HG03469 (cell line): Measurements from ENCODE around the gene MIA.
"Not testable (repeated sequence)": the region's sequence is repeated elsewhere in the genome, so short reads cannot be mapped to it uniquely, and the experiment has no call there.

ENCODE experiments used
- ATAC-seq: cut with Tn5 transposase; IDR thresholded peaks from one replicate; pipeline ENCODE4 v1.9.1; 2021; ENCODE audit warnings: mild to moderate bottlenecking, moderate library complexity, moderate number of reproducible peaks; ENCODE audit not compliant: unreplicated experiment

Gene MIA

GRCh38 chr19:40777937-40778705 lies 2.8 kb downstream of the MIA start, which contains the start of gene RAB4B:
Gene RAB4B, plus strand, starts transcription at chr19:40778247. Its CDS starts 129 bp downstream, at chr19:40778376.
- ATAC-seq: peak; percentile 33

- no peak for ATAC-seq
These were observed 3.5 kb downstream of the MIA start for GRCh38 chr19:40778706-40779284.

- ATAC-seq: no peak
These were observed 5.3 kb downstream of the MIA start for GRCh38 chr19:40780582-40780981.

DNA sequence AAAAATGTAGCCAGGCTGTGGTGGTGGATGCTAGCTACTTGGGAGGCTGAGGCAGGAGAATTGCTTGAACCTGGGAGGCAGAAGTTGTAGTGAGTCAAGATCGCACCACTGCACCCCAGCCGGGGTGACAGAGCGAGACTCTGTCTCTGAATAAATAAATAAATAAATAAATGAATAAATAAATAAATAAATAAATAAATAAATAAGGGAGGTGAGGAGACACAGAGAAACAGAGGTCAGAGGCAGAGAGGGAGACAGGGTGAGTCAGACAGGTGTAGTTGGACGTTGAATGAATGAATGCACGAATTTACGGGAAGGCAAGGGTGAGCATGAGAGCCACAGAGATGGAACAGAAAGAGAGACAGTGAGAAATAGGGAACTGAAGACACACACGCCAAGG lies 5.8 kb downstream of the MIA start:
- ATAC-seq: no peak

DNA sequence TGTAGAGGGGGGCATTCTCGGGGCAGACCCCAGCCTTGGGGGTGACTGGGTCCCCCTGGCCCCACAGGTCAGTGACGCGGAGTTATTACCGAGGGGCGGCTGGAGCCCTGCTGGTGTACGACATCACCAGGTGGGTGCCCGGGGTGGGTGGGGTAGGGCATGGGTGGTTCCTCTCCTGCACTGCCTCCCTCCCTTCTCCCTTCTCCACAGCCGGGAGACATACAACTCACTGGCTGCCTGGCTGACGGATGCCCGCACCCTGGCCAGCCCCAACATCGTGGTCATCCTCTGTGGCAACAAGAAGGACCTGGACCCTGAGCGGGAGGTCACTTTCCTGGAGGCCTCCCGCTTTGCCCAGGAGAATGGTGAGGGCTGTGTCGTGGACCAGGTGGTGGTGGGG lies 8.4 kb downstream of the MIA start:
- ATAC-seq: no peak

- ATAC-seq: not testable (repeated sequence)
These were observed 8.8 kb downstream of the MIA start for GRCh38 chr19:40784146-40784545.

- ATAC-seq: no peak
These were observed 10.2 kb downstream of the MIA start for GRCh38 chr19:40785526-40785925.

GRCh38 chr19:40786060-40787037 lies 11.0 kb downstream of the MIA start:
- ATAC-seq: no peak

GRCh38 chr19:40791349-40791748 lies 16.0 kb downstream of the MIA start:
- no peak for ATAC-seq

- no peak for ATAC-seq
These were observed 16.7 kb downstream of the MIA start for GRCh38 chr19:40791996-40792395.

GRCh38 chr19:40797166-40797962 lies 22.0 kb downstream of the MIA start:
- ATAC-seq: no peak

- peak; percentile 18 for ATAC-seq
These were observed 22.8 kb downstream of the MIA start for GRCh38 chr19:40797963-40798682.

- ATAC-seq: peak; percentile 50
These were observed 23.6 kb downstream of the MIA start, which contains the start of gene EGLN2 for GRCh38 chr19:40798683-40799557. Gene EGLN2, plus strand, starts transcription at chr19:40799191. Its CDS starts 1,382 bp downstream, at chr19:40800573.

DNA sequence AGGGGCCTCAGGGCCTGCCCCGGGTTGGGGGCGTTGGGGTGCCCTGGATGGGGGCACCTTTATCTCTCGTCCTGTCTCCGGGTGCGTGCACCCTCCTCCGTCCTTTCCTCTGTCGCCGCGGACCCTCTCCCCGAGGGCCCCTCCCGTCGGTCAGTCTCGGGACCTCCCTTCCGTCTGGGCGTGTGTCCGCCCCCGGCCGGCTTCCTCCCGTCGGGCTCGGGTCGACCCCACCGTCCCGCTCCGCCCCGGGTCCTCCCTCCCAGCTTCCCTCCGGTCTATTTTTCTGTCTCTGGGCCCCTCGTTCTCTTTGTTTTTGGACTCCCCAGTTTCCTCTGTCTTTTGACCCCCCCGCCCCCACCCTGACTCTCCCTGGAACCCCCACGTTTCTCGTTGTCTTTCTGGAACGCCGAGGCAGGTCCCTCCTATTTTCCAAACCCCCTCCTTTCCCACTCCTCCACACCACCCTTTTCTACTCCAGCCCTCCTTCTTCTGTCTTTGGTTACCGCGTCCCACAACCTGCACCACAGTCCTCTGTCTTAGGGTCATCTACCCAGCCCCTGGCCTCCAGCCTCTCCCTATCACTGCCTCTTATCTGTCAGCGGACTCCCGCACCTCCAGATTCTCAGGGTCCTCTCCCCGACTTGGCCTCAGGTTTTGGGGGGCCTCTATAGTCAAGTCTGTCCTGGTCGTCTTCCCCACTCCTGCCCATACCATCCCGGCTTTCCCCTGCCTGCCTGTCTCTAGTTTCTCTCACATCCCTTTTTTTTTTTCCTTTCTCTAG lies 24.4 kb downstream of the MIA start:
- ATAC-seq: no peak

- no peak for ATAC-seq
These were observed 25.1 kb downstream of the MIA start for GRCh38 chr19:40800339-40800996.

DNA sequence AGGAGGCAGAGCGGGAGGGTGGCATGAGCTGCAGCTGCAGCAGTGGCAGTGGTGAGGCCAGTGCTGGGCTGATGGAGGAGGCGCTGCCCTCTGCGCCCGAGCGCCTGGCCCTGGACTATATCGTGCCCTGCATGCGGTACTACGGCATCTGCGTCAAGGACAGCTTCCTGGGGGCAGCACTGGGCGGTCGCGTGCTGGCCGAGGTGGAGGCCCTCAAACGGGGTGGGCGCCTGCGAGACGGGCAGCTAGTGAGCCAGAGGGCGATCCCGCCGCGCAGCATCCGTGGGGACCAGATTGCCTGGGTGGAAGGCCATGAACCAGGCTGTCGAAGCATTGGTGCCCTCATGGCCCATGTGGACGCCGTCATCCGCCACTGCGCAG lies 25.7 kb downstream of the MIA start:
- no peak for ATAC-seq
